HG03039 (cell line): ENCODE results near the gene SEC22B.
"Not testable (repeated sequence)": the region's sequence is repeated elsewhere in the genome, so short reads cannot be mapped to it uniquely, and the experiment has no call there.

ENCODE experiments used
- ATAC-seq: cut with Tn5 transposase; IDR thresholded peaks from one replicate; pipeline ENCODE4 v1.9.1; 2021; ENCODE audit warnings: mild to moderate bottlenecking, moderate library complexity; ENCODE audit not compliant: unreplicated experiment

The SEC22B gene

GRCh38 chr1:120176092-120176855 lies at the start of gene SEC22B:
TSS of gene SEC22B (minus strand) at chr1:120176520. CDS start at chr1:120176381, 139 bp downstream.
- peak; percentile 99 for ATAC-seq

- ATAC-seq, result not testable (repeated sequence)
Observed at GRCh38 chr1:120217933-120218332, 41.6 kb upstream of the SEC22B start.

- not testable (repeated sequence) for ATAC-seq
Observed at GRCh38 chr1:120217175-120217929, 41.0 kb upstream of the SEC22B start.

GRCh38 chr1:120213606-120214005 lies 37.3 kb upstream of the SEC22B start:
- not testable (repeated sequence) for ATAC-seq

- not testable (repeated sequence) for ATAC-seq
Observed at GRCh38 chr1:120210754-120211153, 34.4 kb upstream of the SEC22B start.

GRCh38 chr1:120196863-120197775 lies 20.8 kb upstream of the SEC22B start:
- not testable (repeated sequence) for ATAC-seq

- ATAC-seq, result not testable (repeated sequence)
Observed at GRCh38 chr1:120188626-120189025, 12.3 kb upstream of the SEC22B start.

GRCh38 chr1:120182176-120182707 lies 5.9 kb upstream of the SEC22B start:
- not testable (repeated sequence) for ATAC-seq

- ATAC-seq, result not testable (repeated sequence)
Observed at GRCh38 chr1:120179811-120180690, 3.7 kb upstream of the SEC22B start.

GRCh38 chr1:120178799-120179756 lies 2.8 kb upstream of the SEC22B start:
- no peak for ATAC-seq

- not testable (repeated sequence) for ATAC-seq
Observed at GRCh38 chr1:120178058-120178457, 1.7 kb upstream of the SEC22B start.

GRCh38 chr1:120175688-120176087 lies 632 bp downstream of the SEC22B start:
- not testable (repeated sequence) for ATAC-seq

GRCh38 chr1:120164761-120165160 lies 11.6 kb downstream of the SEC22B start:
- ATAC-seq, result not testable (repeated sequence)

GRCh38 chr1:120162015-120162414 lies 14.3 kb downstream of the SEC22B start:
- ATAC-seq, result not testable (repeated sequence)

- ATAC-seq, result not testable (repeated sequence)
Observed at GRCh38 chr1:120158495-120158894, 17.8 kb downstream of the SEC22B start.

GRCh38 chr1:120158086-120158485 lies 18.2 kb downstream of the SEC22B start:
- ATAC-seq, result not testable (repeated sequence)

- ATAC-seq, result not testable (repeated sequence)
Observed at GRCh38 chr1:120150138-120150822, 26.0 kb downstream of the SEC22B start.
